CD14-positive monocyte (primary cell): ENCODE data around the gene ZNF277. TPM values are rescaled to one million over a fixed set of nuclear protein-coding genes. Genes with fewer than 3 reads are reported as not detected.
A peak's percentile ranks its signal among the peaks of the same experiment; 100 is the strongest.

Source experiments
- DNase-seq, 3 donors: peaks; one replicate each; pipeline ENCODE4 v3.0.0-alpha.2; 2011 to 2022
- H2AFZ ChIP-seq: 2 replicates; pipeline ENCODE4 v1.6.0; 2012; ENCODE audit warnings: mild to moderate bottlenecking, low read depth, low read length, inconsistent platforms; ENCODE audit not compliant: insufficient read depth, poor library complexity, severe bottlenecking
- H3K27ac ChIP-seq, 2 donors: 1 replicate in 1 of 2; 2 replicates in 1 of 2; pipeline ENCODE4 v1.5.1; 2012 to 2013; ENCODE audit warnings: low read length in 2 of 2, control low read depth in 1 of 2, inconsistent platforms in 1 of 2, low read depth in 1 of 2, mild to moderate bottlenecking in 1 of 2
- H3K27me3 ChIP-seq, 2 donors: one replicate each; pipeline versions ENCODE4 v1.6.0 to v1.6.1; 2011 to 2013; ENCODE audit warnings: low read length in 2 of 2; ENCODE audit not compliant: control insufficient read depth in 2 of 2, insufficient read depth in 2 of 2
- H3K36me3 ChIP-seq, 2 donors: replicated peaks in 1 of 2; 1 replicate in 1 of 2; 2 replicates in 1 of 2; pipeline versions ENCODE4 v1.5.1 to v1.6.1; 2012 to 2013; ENCODE audit warnings: low read length in 2 of 2, control low read depth in 1 of 2, inconsistent platforms in 1 of 2, mild to moderate bottlenecking in 1 of 2; ENCODE audit not compliant: insufficient read depth in 2 of 2, control insufficient read depth in 1 of 2
- H3K4me1 ChIP-seq, 2 donors: 1 replicate in 1 of 2; 2 replicates in 1 of 2; pipeline versions ENCODE4 v1.5.1 to v1.6.1; 2012 to 2013; ENCODE audit warnings: low read length in 2 of 2, control low read depth in 1 of 2, inconsistent platforms in 1 of 2, mild to moderate bottlenecking in 1 of 2, moderate library complexity in 1 of 2; ENCODE audit not compliant: insufficient read depth in 2 of 2, control insufficient read depth in 1 of 2
- H3K4me2 ChIP-seq: replicated peaks from 2 replicates; pipeline ENCODE3; 2012; ENCODE audit warnings: low read length, moderate library complexity, mild to moderate bottlenecking; ENCODE audit not compliant: poor library complexity, severe bottlenecking; ENCODE audit errors: extremely low read depth
- H3K4me3 ChIP-seq, 3 experiments: fragments of 200-600 bp in 1 of 3; sonication (generic) in 1 of 3; replicated peaks in 1 of 3; 1 replicate in 2 of 3; 2 replicates in 1 of 3; pipeline ENCODE4 v1.5.1; 2011 to 2013; ENCODE audit warnings: low read length in 3 of 3, mild to moderate bottlenecking in 3 of 3, control low read depth in 2 of 3, low read depth in 2 of 3, inconsistent platforms in 1 of 3, moderate library complexity in 1 of 3
- H3K79me2 ChIP-seq: 2 replicates; pipeline ENCODE4 v1.6.0; 2012; ENCODE audit warnings: mild to moderate bottlenecking, control low read depth, inconsistent platforms, low read length, moderate library complexity; ENCODE audit not compliant: insufficient read depth
- H3K9ac ChIP-seq: 2 replicates; pipeline ENCODE4 v1.6.0; 2017; ENCODE audit warnings: low read length, mild to moderate bottlenecking; ENCODE audit not compliant: insufficient read depth, poor library complexity, severe bottlenecking
- H3K9me3 ChIP-seq, 2 donors: replicated peaks in 1 of 2; 1 replicate in 1 of 2; 2 replicates in 1 of 2; pipeline versions ENCODE4 v1.5.1 to v1.6.1; 2012 to 2013; ENCODE audit warnings: low read length in 2 of 2, control low read depth in 1 of 2; ENCODE audit not compliant: control insufficient read depth in 1 of 2, insufficient read depth in 1 of 2
- H4K20me1 ChIP-seq: 2 replicates; pipeline ENCODE4 v1.6.0; 2012; ENCODE audit warnings: mild to moderate bottlenecking, low read length, control low read depth, moderate library complexity; ENCODE audit not compliant: insufficient read depth
- H3K27ac Mint-ChIP-seq, 7 donors: one replicate each; pipeline ENCODE4 v1.8.0; 2020; ENCODE audit warnings: mild to moderate bottlenecking in 7 of 7, mixed read lengths in 7 of 7, moderate library complexity in 6 of 7, inconsistent platforms in 2 of 7
- H3K27me3 Mint-ChIP-seq, 3 donors: one replicate each; pipeline ENCODE4 v1.8.0; 2021 to 2022; ENCODE audit warnings: low read depth in 3 of 3, mild to moderate bottlenecking in 3 of 3, mixed read lengths in 3 of 3, moderate library complexity in 3 of 3, inconsistent platforms in 1 of 3
- H3K36me3 Mint-ChIP-seq, 2 donors: one replicate each; pipeline ENCODE4 v1.8.0; 2020; ENCODE audit warnings: mixed read lengths in 2 of 2, inconsistent platforms in 1 of 2, mild to moderate bottlenecking in 1 of 2
- H3K4me1 Mint-ChIP-seq: one replicate; pipeline ENCODE4 v1.8.0; 2020; ENCODE audit warnings: mild to moderate bottlenecking, mixed read lengths
- H3K4me3 Mint-ChIP-seq, 2 donors: one replicate each; pipeline ENCODE4 v1.8.0; 2020; ENCODE audit warnings: mild to moderate bottlenecking in 2 of 2, mixed read lengths in 2 of 2, moderate library complexity in 1 of 2
- H3K9me3 Mint-ChIP-seq, 7 donors: one replicate each; pipeline ENCODE4 v1.8.0; 2020 to 2022; ENCODE audit warnings: mixed read lengths in 7 of 7, mild to moderate bottlenecking in 6 of 7, moderate library complexity in 6 of 7, inconsistent platforms in 2 of 7
- WGBS: methylation state at CpG from one replicate; pipeline ENCODE4 v1.1.5; 2013; ENCODE audit warnings: missing lambda C conversion rate; ENCODE audit not compliant: insufficient coverage; 5-methylcytosine and 5-hydroxymethylcytosine counted together
- intact Hi-C, 2 donors: fragments of 100-400 bp; cut with micrococcal nuclease; formaldehyde crosslinking; loops; one replicate each; pipeline versions ENCODE4 v1.15.0 to v1.15.1; 2023
- polyA plus RNA-seq, 3 donors: library from polyadenylated mRNA; depleted of rRNA in 1 of 3; unstranded in 2 of 3; stranded (reverse) in 1 of 3; fragments of 300-500 nt in 2 of 3; fragments of >200 nt in 1 of 3; fragmentation: Illumina TruSeq in 2 of 3; gene quantifications; 1 replicate in 2 of 3; 2 replicates in 1 of 3; pipeline ENCODE4 v1.2.3, GENCODE V29; 2012 to 2021
- TF ChIP-seq, protein P1 (sequence below): fragments of 200-600 bp; IDR thresholded peaks from one replicate; pipeline ENCODE4 v1.8.0; 2022; ENCODE audit warnings: antibody characterized with exemption, mild to moderate bottlenecking

Gene ZNF277
- polyA plus RNA-seq, 3 donors: 17.5 to 20.7 (median 20.0) TPM

DNA sequence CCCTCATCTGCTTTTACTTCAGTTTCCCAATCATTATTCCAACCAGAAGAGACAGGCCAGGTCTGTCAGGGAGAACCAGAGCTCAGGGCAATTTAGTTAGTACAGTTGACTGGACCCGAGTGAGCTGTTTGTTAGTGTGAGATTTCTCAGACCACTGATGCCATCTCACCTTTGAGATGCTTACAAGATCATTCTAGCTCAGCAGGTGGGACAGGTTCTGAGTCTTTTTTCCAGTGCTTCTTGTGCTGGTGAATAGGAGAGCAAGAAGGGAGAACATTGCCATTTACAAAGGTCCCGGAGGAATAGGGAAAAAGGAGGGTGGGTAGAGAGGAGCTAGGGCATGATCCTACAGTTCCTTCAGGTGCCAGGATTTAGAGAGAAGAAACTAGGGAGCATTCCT lies 131.4 kb downstream of the ZNF277 start:
- no peaks in the 10 kb centered on the region for H3K4me1 ChIP-seq
- peaks cover 32 to 83% of the 10 kb centered on the region in 2 donors for H3K36me3 ChIP-seq
- Mint-ChIP-seq H3K4me1 (no peaks in the 10 kb centered on the region), H3K9me3 (peaks cover 0 to 2% (median 0%) of the 10 kb centered on the region in 7 donors), H3K4me3 (no peak overlapping the region), H3K36me3 (peaks cover 63 to 76% of the 10 kb centered on the region in 2 donors), H3K27me3 (no peaks in the 10 kb centered on the region), H3K27ac (peak overlapping the region in 1 of 7 donors; percentile 29)
- no peak overlapping the region for H3K4me3 ChIP-seq
- H3K9ac ChIP-seq: no peak overlapping the region
- H4K20me1 ChIP-seq: no peaks in the 10 kb centered on the region
- TF ChIP-seq, protein P1, sequence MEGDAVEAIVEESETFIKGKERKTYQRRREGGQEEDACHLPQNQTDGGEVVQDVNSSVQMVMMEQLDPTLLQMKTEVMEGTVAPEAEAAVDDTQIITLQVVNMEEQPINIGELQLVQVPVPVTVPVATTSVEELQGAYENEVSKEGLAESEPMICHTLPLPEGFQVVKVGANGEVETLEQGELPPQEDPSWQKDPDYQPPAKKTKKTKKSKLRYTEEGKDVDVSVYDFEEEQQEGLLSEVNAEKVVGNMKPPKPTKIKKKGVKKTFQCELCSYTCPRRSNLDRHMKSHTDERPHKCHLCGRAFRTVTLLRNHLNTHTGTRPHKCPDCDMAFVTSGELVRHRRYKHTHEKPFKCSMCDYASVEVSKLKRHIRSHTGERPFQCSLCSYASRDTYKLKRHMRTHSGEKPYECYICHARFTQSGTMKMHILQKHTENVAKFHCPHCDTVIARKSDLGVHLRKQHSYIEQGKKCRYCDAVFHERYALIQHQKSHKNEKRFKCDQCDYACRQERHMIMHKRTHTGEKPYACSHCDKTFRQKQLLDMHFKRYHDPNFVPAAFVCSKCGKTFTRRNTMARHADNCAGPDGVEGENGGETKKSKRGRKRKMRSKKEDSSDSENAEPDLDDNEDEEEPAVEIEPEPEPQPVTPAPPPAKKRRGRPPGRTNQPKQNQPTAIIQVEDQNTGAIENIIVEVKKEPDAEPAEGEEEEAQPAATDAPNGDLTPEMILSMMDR: no peak
- H3K4me2 ChIP-seq: no peak overlapping the region
- 100% methylated on average over 1 of the region's 2 CpGs for WGBS
- no peaks in the 10 kb centered on the region for H3K79me2 ChIP-seq
- intact Hi-C loops: no loop called here
- H2AFZ ChIP-seq: no peak overlapping the region
- no peak for DNase-seq
- H3K9me3 ChIP-seq: no peaks in the 10 kb centered on the region
- no peak overlapping the region for H3K27ac ChIP-seq
- no peaks in the 10 kb centered on the region for H3K27me3 ChIP-seq

- intact Hi-C loops: no loop called here
- H3K4me1 Mint-ChIP-seq: no peaks in the 10 kb centered on the region
- no peak overlapping the region for H3K4me3 Mint-ChIP-seq
- no CpG with 5 or more reads among the region's 4 CpGs for WGBS
- no peaks in the 10 kb centered on the region for H3K79me2 ChIP-seq
- H4K20me1 ChIP-seq: no peaks in the 10 kb centered on the region
- no peak for DNase-seq
- H3K27ac ChIP-seq: no peak overlapping the region
- H2AFZ ChIP-seq: no peak overlapping the region
- peaks cover 69 to 79% of the 10 kb centered on the region in 2 donors for H3K36me3 Mint-ChIP-seq
- H3K4me1 ChIP-seq: no peaks in the 10 kb centered on the region
- H3K27ac Mint-ChIP-seq: no peak overlapping the region
- no peaks in the 10 kb centered on the region for H3K9me3 ChIP-seq
- H3K27me3 Mint-ChIP-seq: no peaks in the 10 kb centered on the region
- peaks cover 36 to 92% of the 10 kb centered on the region in 2 donors for H3K36me3 ChIP-seq
- H3K9me3 Mint-ChIP-seq: peaks cover 0 to 6% (median 0%) of the 10 kb centered on the region in 7 donors
- no peak overlapping the region for H3K9ac ChIP-seq
- no peaks in the 10 kb centered on the region for H3K27me3 ChIP-seq
- TF ChIP-seq, protein P1: no peak
- H3K4me2 ChIP-seq: no peak overlapping the region
- no peak overlapping the region for H3K4me3 ChIP-seq
Observed at GRCh38 chr7:112338786-112339185, 132.3 kb downstream of the ZNF277 start.
